SK-N-SH treated with all-trans-retinoic acid at 6 μM for 48 hours (cell line): ENCODE results near the gene VAMP3.

Experiments
- ARNTL ChIP-seq: fragments of 450-650 bp; formaldehyde crosslinking; IDR thresholded peaks from 2 replicates; pipeline ENCODE4 v1.5.0; 2020; ENCODE audit warnings: low read depth, mild to moderate bottlenecking, moderate library complexity, borderline replicate concordance
- CSDC2 ChIP-seq: fragments of 250-450 bp; sonication (Bioruptor Pico); IDR thresholded peaks from 2 replicates; pipeline ENCODE4 v1.5.0; 2020; ENCODE audit warnings: mild to moderate bottlenecking, moderate library complexity
- PPARA ChIP-seq: fragments of 250-450 bp; sonication (Bioruptor Pico); IDR thresholded peaks from 2 replicates; pipeline ENCODE4 v1.5.0; 2020; ENCODE audit warnings: mild to moderate bottlenecking, borderline replicate concordance
- RARB ChIP-seq: fragments of 250-450 bp; sonication (Bioruptor Pico); IDR thresholded peaks from 2 replicates; pipeline ENCODE4 v1.8.0; 2021; ENCODE audit warnings: mild to moderate bottlenecking, moderate library complexity
- TF ChIP-seq, protein P1 (sequence below): fragments of 250-450 bp; sonication (Bioruptor Pico); IDR thresholded peaks from 2 replicates; pipeline ENCODE4 v1.8.0; 2021; ENCODE audit warnings: low read depth, mild to moderate bottlenecking, moderate library complexity, borderline replicate concordance

DNA sequence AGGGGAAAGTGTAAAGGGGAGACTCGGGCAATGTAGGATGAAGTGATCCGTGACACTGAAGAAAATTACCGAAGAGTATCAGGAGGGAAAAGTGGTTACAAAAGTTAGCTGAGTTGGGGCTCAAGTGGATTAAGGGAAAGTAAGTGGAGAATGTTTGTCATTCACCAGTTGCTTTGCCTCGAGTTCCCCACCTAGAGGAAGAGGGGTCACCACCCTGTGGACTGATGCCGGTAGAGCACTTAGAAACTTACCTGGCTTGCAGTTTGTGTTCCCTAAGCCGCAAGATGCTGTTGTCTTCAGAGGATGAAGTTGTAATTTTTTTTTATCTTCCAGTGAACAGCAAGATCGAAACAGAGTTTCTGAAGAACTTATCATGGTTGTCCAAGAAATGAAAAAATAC lies 14.0 kb downstream of the VAMP3 start:
- TF ChIP-seq, protein P1, sequence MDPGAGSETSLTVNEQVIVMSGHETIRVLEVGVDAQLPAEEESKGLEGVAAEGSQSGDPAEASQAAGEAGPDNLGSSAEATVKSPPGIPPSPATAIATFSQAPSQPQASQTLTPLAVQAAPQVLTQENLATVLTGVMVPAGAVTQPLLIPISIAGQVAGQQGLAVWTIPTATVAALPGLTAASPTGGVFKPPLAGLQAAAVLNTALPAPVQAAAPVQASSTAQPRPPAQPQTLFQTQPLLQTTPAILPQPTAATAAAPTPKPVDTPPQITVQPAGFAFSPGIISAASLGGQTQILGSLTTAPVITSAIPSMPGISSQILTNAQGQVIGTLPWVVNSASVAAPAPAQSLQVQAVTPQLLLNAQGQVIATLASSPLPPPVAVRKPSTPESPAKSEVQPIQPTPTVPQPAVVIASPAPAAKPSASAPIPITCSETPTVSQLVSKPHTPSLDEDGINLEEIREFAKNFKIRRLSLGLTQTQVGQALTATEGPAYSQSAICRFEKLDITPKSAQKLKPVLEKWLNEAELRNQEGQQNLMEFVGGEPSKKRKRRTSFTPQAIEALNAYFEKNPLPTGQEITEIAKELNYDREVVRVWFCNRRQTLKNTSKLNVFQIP: no peak
- TF ChIP-seq PPARA (CRISPR knock-in tag): no peak
- TF ChIP-seq RARB (CRISPR knock-in tag): no peak
- TF ChIP-seq ARNTL (CRISPR knock-in tag): no peak
- no peak for TF ChIP-seq CSDC2 (CRISPR knock-in tag)
